KBM-7 (cell line): ENCODE results near the gene HSD3B7.
A peak's percentile ranks its signal among the peaks of the same experiment; 100 is the strongest.

Experiments
- DNase-seq: peaks from one replicate; pipeline ENCODE4 v3.0.0-alpha.2; 2015
- in situ Hi-C: fragments of 300-500 bp; cut with MboI; formaldehyde crosslinking; loops from 2 replicates; pipeline ENCODE4 v1.14.3; 2020; ENCODE audit warnings: low sequenced_read_pairs, low pct_unique_long_range_greater_than_20kb, mixed read lengths

HSD3B7 gene

GRCh38 chr16:30980023-30980371 lies 5.0 kb upstream of the HSD3B7 start:
- no peak for DNase-seq
- in situ Hi-C loops: no loop called here

DNA sequence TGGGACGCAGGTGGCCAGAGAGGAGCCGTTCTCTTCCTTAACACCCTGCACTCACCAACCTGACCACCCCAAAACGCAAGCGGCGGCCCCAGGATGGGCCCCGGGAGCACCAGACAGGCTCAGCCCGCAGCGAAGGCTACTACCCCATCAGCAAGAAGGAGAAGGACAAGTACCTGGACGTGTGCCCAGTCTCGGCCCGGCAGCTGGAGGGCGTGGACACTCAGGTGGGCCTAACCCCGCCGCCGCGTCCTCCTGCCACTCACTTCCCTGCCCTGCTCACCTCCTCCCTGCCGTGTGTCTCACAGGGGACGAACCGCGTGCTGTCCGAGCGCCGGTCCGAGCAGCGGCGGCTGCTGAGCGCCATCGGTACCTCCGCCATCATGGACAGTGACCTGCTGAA lies 4.6 kb upstream of the HSD3B7 start:
- no peak for DNase-seq
- in situ Hi-C loops: no loop called here

DNA sequence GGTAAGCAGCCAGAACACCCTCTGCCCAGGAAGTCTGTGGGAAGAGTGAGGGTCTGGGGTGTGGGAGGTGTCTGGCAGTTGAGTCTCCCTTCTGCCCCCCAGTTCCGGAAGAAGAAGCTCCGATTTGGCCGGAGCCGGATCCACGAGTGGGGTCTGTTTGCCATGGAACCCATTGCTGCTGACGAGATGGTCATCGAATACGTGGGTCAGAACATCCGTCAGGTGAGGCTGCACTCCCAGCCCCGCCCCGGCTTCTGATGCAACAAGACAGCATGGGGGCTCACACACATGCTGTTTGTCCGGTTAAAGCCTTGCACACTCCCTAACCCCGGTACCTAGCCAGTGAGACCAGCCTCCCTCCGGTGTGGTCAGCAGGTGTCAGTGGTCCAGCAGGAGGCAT lies 4.0 kb upstream of the HSD3B7 start:
- no peak for DNase-seq
- in situ Hi-C loops: no loop called here

- in situ Hi-C loops: no loop called here
- no peak for DNase-seq
These were observed 2.3 kb upstream of the HSD3B7 start for GRCh38 chr16:30982548-30983288.

- in situ Hi-C loops: no loop called here
These were observed 1.6 kb upstream of the HSD3B7 start for GRCh38 chr16:30983289-30983889.

GRCh38 chr16:30983898-30984610 lies 953 bp upstream of the HSD3B7 start:
- in situ Hi-C loops: no loop called here
- DNase-seq: no peak

More at GRCh38 chr16:30983289-30983889, 1.6 kb upstream of the HSD3B7 start:
- no peak for DNase-seq

GRCh38 chr16:30985401-30986128 lies 558 bp downstream of the HSD3B7 start:
- DNase-seq: no peak
- in situ Hi-C loops: no loop called here

- no peak for DNase-seq
- in situ Hi-C loops: no loop called here
These were observed 1.4 kb downstream of the HSD3B7 start for GRCh38 chr16:30986129-30986991.

- in situ Hi-C loops: no loop called here
These were observed 2.7 kb downstream of the HSD3B7 start for GRCh38 chr16:30987581-30988190.

DNA sequence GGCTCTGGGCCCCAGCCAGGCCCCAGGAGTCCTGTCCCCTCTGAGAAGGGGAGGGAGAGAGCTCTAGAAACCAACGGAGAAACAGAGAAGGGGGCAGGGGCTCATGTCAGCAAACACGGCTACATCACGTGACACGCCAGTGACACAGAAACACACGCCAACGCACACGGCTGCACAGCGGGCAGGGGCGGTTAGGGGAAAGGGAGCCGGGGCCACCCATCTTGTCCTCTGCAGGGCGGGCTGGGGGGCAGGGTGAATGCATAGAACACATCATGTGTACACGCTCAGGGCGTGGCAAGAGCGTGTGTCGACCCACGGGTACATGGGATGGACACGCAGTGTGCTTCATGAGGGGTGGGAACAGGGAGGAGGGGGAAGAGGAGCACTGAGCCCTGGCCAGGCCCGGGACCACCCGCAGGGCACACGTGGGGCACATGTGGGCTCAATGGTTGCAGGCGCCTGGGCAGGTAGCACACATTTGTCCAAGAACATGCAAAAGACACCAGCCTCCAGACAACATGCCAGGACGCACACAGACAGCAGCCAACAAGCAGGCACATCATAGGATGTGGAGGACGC lies 4.6 kb downstream of the HSD3B7 start:
- in situ Hi-C loops: no loop called here
- DNase-seq: no peak

More at GRCh38 chr16:30987581-30988190, 2.7 kb downstream of the HSD3B7 start:
- DNase-seq: no peak

DNA sequence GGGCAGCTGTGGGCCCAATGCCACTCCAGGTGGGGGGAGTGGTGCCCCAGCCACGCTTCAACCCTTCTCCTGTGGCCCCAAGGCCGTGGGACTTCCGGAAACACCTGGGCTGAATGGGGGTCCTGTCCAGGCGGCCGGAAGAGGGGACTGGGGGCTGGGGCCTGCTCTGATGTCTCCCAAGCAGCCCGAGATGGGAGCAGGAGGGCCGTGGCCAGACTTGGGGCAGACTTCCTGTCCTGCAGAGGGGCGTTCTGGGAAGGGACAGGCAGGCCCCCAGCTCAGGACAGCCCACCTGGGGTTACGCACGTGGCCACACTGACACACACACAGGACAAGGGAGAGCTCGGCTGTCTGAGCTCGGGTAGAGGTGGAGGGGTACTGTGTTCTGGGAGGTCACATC lies 5.1 kb downstream of the HSD3B7 start:
- in situ Hi-C loops: no loop called here

DNA sequence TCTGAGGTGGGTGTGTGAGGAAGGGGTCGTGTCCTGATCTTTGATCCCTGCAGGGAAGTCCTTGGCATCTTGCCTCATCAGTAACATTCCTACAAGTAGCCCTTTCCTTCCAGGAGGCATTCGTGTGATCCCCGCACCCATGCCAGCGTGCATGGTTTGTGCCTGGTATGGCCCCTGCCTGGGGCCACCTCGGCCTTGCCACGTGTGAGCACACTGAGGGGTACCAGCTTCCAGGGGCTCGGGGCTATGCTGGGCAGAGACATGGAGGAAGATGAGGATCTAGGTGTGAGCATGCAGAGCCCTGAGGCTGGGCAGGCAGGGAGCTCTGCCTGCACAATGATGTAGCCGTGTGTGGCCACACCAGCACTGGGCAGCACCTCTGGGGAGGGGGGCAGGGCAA lies 6.0 kb downstream of the HSD3B7 start:
- in situ Hi-C loops: no loop called here
- no peak for DNase-seq

More for the DNA sequence above, 5.1 kb downstream of the HSD3B7 start:
- no peak for DNase-seq

DNA sequence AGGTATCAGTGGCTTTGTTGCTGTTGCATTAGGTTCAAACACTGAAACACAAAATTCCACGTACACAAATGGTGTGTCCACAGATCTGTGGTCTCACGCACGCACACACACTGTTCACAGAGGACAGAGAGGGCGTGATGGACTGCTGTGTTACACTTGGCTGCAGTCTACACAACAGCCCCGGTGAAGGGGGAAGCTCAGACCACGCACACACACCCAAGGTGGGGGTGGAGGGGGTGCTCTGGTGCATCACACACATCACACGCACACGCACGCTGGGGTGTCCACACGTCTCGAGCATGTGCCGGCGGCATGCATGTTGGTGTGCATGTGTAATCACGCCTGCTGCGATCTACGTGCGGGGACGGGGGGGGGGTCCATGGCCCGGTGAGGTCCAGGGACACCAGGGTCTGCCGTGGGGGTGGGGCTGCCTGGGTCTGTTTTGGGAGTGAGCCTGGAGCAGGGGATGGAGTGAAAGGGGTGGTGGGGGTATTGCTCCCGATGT lies 7.3 kb downstream of the HSD3B7 start:
- in situ Hi-C loops: no loop called here
- no peak for DNase-seq

DNA sequence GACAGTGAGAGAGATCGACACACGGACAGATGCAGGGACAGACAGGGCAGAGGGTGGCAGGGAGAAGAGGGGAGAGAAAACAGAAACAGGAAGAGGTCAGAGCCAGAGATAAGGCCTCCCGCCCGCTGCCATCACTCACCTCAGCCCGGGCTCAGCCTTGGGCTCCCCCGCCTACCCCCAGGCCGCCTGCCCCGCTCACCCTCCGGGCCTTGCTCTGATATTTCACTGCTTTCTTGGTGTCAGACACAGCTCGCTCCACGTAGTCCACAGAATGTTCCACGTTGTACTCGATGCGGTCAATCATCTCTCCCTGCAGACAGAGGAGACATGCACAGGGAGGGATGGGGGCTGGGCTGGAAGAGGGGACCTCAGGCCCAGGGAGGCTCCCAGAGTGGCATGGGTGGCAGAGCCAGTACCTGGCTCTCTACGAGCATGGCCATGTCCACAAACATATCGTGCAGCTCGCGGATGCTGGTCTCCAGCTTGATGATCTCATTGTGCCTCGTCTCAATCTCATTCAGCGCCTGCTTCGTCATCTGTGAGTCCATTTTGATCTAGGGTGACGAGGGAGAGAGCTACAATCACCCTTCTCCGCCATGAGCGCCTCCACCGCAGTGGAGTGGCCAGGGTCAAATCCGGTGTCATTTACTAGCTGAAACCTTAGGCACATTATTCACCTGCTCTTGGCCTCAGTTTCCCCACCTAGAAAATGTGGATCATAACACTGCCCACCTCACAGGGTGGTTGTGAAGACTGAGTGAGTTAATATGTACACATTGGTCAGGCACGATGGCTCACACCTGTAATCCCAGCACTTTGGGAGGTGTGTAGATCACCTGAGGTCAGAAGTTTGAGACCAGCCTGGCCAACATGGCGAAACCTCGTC lies 8.2 kb downstream of the HSD3B7 start:
- DNase-seq: peak; percentile 58
- in situ Hi-C loops: no loop called here

DNA sequence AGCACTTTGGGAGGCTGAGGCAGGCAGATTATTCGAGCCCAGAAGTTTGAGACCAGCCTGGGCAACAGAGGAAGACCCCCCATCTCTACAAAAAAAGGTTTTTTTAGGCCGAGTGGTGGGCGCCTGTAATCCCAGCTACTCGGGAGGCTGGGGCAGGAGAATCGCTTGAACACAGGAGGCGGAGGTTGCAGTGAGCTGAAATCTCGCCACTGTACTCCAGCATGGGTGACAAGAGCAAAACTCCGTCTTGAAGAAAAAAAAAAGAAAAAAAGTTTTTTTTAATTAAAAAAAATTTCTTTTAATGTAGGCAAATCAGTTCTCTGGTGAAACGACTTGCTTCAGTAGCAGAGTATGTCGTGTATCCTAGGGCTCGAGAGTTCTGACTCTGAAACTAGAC lies 10.9 kb downstream of the HSD3B7 start:
- no peak for DNase-seq
- in situ Hi-C loops: no loop called here

DNA sequence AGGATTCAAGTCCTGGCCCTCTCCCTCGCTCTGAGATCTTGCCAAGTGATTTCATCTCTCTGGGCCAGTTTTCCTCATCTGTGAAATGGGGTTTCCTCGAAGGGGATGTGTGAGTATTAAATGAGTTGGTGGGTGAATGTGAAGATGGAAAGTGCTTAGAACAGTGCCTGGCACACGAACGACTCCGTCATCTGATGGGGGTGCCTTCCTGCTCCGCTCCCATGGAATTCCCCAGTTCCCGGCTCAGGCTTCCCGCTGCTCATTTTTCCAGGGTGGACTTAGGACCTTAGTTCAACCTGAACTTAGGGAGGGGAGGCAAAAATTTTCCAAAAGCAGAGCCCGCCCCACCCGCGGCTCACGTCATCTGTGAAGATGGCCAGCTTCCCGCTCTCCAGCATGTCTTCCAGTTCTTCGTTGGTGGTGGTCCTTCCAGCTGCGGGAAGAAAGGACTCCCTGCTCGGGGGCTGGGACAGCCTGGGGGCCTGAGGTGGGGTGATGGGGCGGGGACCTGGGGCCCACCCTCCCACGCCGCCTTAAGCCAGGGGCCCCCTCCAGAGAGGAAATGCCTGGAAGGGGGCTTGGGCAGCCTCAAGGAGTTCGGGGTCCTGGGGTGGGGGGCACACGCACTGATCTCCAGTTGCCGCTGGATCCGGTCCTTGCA lies 11.4 kb downstream of the HSD3B7 start:
- in situ Hi-C loops: no loop called here

More for the DNA sequence above, 11.4 kb downstream of the HSD3B7 start:
- DNase-seq: no peak
